Vagina (tissue), 2 donors: Measurements from ENCODE around the gene EDC3. TPM values are rescaled to one million over a fixed set of nuclear protein-coding genes. Genes with fewer than 3 reads are reported as not detected.

Experiments used
- DNase-seq, 2 donors: peaks; one replicate each; pipeline ENCODE4 v3.0.0-alpha.2; 2017; ENCODE audit errors: extremely low spot score in 2 of 2
- H3K27ac ChIP-seq: fragments of 200-600 bp; sonication (generic); one replicate; pipeline ENCODE4 v1.5.1; 2019
- H3K27me3 ChIP-seq: fragments of 200-600 bp; sonication (generic); one replicate; pipeline ENCODE4 v1.5.1; 2019
- H3K36me3 ChIP-seq, 2 donors: fragments of 200-600 bp; sonication (generic); one replicate each; pipeline ENCODE4 v1.5.1; 2017 to 2019
- H3K4me1 ChIP-seq: fragments of 200-600 bp; sonication (generic); one replicate; pipeline ENCODE4 v1.5.1; 2019
- H3K4me3 ChIP-seq, 2 donors: fragments of 200-600 bp; sonication (generic); 1 replicate in 1 of 2; 2 replicates in 1 of 2; pipeline ENCODE4 v1.5.1; 2016 to 2019
- H3K9me3 ChIP-seq: fragments of 200-600 bp; sonication (generic); one replicate; pipeline ENCODE4 v1.5.1; 2019
- CTCF ChIP-seq, 3 experiments: fragments of 450-650 bp in 2 of 3; fragments of 200-600 bp in 1 of 3; sonication (generic) in 1 of 3; IDR thresholded peaks; one replicate each; pipeline ENCODE4 v1.5.1; 2017 to 2019; ENCODE audit warnings: antibody characterized with exemption in 3 of 3, mild to moderate bottlenecking in 2 of 3, moderate library complexity in 2 of 3
- POLR2A ChIP-seq, 2 donors: fragments of 450-650 bp; IDR thresholded peaks; one replicate each; pipeline ENCODE4 v1.6.1; 2017; ENCODE audit warnings: antibody characterized with exemption in 2 of 2, mild to moderate bottlenecking in 2 of 2, moderate library complexity in 2 of 2
- POLR2AphosphoS5 ChIP-seq, 2 donors: sonication (generic); formaldehyde crosslinking; IDR thresholded peaks; one replicate each; pipeline ENCODE4 v1.9.0; 2017; ENCODE audit warnings: antibody characterized with exemption in 2 of 2, mild to moderate bottlenecking in 2 of 2, low read depth in 1 of 2; ENCODE audit not compliant: insufficient read depth in 1 of 2
- intact Hi-C: fragments of 100-400 bp; cut with DNase I; formaldehyde crosslinking; loops from one replicate; pipeline ENCODE4 v1.15.1; 2023
- total RNA-seq: library from RNA; depleted of rRNA; stranded (reverse); fragments of >200 nt; gene quantifications from one replicate; pipeline ENCODE4 v1.2.3, GENCODE V29; 2016

The EDC3 gene
- total RNA-seq, 1 donor from 2014 or later, result 23.8 TPM

- DNase-seq, result no peak
- Histone ChIP-seq H3K36me3 (peaks cover 0 to 84% of the 10 kb centered on the region in 2 donors), H3K27me3 (no peaks in the 10 kb centered on the region), H3K27ac (no peak overlapping the region), H3K4me3 (no peak overlapping the region), H3K4me1 (no peaks in the 10 kb centered on the region), H3K9me3 (no peaks in the 10 kb centered on the region)
- intact Hi-C loops, result no loop called here
- TF ChIP-seq POLR2AphosphoS5 (IDR thresholded peaks at IDR 0.05; ENCODE audit: insufficient read depth in 1 of 2, low read depth in 1 of 2) (no peak), POLR2A (IDR thresholded peaks at IDR 0.05) (no peak), CTCF (IDR thresholded peaks at IDR 0.05) (no peak)
Measured at GRCh38 chr15:74626752-74627692, 68.8 kb downstream of the EDC3 start.

GRCh38 chr15:74626336-74626735 is 69.5 kb downstream of the EDC3 start:
- DNase-seq, result no peak
- TF ChIP-seq CTCF (IDR thresholded peaks at IDR 0.05) (no peak), POLR2AphosphoS5 (IDR thresholded peaks at IDR 0.05; ENCODE audit: insufficient read depth in 1 of 2, low read depth in 1 of 2) (no peak), POLR2A (IDR thresholded peaks at IDR 0.05) (no peak)
- Histone ChIP-seq H3K27ac (no peak overlapping the region), H3K9me3 (no peaks in the 10 kb centered on the region), H3K4me1 (peaks cover 2% of the 10 kb centered on the region), H3K36me3 (peaks cover 0 to 90% of the 10 kb centered on the region in 2 donors), H3K27me3 (no peaks in the 10 kb centered on the region), H3K4me3 (no peak overlapping the region)
- intact Hi-C loops, result no loop called here

GRCh38 chr15:74625693-74626092 is 70.1 kb downstream of the EDC3 start:
- Histone ChIP-seq H3K4me3 (no peak overlapping the region), H3K9me3 (no peaks in the 10 kb centered on the region), H3K27me3 (no peaks in the 10 kb centered on the region), H3K36me3 (peaks cover 0 to 97% of the 10 kb centered on the region in 2 donors), H3K27ac (no peak overlapping the region), H3K4me1 (peaks cover 8% of the 10 kb centered on the region)
- intact Hi-C loops, result no loop called here
- DNase-seq, result no peak
- TF ChIP-seq POLR2A (IDR thresholded peaks at IDR 0.05), result no peak
- TF ChIP-seq POLR2AphosphoS5 (IDR thresholded peaks at IDR 0.05; ENCODE audit: insufficient read depth in 1 of 2, low read depth in 1 of 2), result no peak
- TF ChIP-seq CTCF (IDR thresholded peaks at IDR 0.05), result no peak

- DNase-seq, result no peak
- intact Hi-C loops, result no loop called here
Measured at GRCh38 chr15:74624020-74624602, 71.7 kb downstream of the EDC3 start.

More at GRCh38 chr15:74624020-74624602, 71.7 kb downstream of the EDC3 start:
- H3K9me3 ChIP-seq, result no peaks in the 10 kb centered on the region
- TF ChIP-seq CTCF (IDR thresholded peaks at IDR 0.05) (no peak), POLR2A (IDR thresholded peaks at IDR 0.05) (no peak), POLR2AphosphoS5 (IDR thresholded peaks at IDR 0.05; ENCODE audit: insufficient read depth in 1 of 2, low read depth in 1 of 2) (no peak)
- no peak overlapping the region for H3K4me3 ChIP-seq
- no peaks in the 10 kb centered on the region for H3K27me3 ChIP-seq
- H3K4me1 ChIP-seq, result peaks cover 22% of the 10 kb centered on the region
- peaks cover 0 to 98% of the 10 kb centered on the region in 2 donors for H3K36me3 ChIP-seq
- no peak overlapping the region for H3K27ac ChIP-seq
